Choroid plexus epithelial cell (primary cell): ENCODE results near the gene NTSR1.
A peak's percentile ranks its signal among the peaks of the same experiment; 100 is the strongest.

ENCODE experiments used
- DNase-seq: peaks from one replicate; pipeline ENCODE4 v3.0.0-alpha.2; 2010; ENCODE audit warnings: low read depth
- H3K4me3 ChIP-seq: 2 replicates; pipeline ENCODE4 v1.5.1; 2011; ENCODE audit warnings: low read depth, mild to moderate bottlenecking, control low read depth, low read length, moderate library complexity
- TF ChIP-seq, protein P1 (sequence below): conservative IDR thresholded peaks from 2 replicates; pipeline ENCODE4 v1.5.1; 2011; ENCODE audit warnings: low read depth, mild to moderate bottlenecking, control low read depth, inconsistent platforms, low read length, moderate library complexity

Gene NTSR1

DNA sequence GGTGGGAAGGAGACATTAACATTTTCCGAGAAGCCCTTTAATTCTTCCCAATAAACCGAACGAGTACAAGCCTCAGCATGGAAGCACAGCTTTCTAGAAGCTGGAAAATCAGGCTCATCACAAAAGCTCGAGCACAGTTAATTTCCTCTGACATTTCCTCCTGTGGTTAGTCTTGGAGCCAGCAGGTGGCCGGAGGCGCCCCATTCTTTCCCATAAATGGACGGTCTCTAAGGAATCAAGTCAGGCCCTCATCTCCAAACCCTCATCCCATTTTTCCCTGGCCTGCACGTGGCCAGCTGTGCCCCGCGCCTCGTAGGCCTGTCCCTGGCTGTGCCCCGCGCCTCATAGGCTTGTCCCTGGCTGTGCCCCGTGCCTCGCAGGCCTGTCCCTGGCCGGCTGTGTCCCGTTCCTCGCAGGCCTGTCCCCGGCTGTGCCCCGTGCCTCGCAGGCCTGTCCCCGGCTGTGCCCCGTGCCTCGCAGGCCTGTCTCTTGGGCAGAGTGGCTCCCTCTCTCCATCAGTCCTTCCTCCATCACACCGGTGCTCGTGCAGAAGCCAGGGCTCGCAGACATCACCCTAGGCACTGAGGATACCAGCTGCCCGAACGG, 19.7 kb upstream of the NTSR1 start:
- TF ChIP-seq, protein P1, sequence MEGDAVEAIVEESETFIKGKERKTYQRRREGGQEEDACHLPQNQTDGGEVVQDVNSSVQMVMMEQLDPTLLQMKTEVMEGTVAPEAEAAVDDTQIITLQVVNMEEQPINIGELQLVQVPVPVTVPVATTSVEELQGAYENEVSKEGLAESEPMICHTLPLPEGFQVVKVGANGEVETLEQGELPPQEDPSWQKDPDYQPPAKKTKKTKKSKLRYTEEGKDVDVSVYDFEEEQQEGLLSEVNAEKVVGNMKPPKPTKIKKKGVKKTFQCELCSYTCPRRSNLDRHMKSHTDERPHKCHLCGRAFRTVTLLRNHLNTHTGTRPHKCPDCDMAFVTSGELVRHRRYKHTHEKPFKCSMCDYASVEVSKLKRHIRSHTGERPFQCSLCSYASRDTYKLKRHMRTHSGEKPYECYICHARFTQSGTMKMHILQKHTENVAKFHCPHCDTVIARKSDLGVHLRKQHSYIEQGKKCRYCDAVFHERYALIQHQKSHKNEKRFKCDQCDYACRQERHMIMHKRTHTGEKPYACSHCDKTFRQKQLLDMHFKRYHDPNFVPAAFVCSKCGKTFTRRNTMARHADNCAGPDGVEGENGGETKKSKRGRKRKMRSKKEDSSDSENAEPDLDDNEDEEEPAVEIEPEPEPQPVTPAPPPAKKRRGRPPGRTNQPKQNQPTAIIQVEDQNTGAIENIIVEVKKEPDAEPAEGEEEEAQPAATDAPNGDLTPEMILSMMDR, result peak; percentile 46
- peak; percentile 39 for DNase-seq
- no peak overlapping the region for H3K4me3 ChIP-seq

DNA sequence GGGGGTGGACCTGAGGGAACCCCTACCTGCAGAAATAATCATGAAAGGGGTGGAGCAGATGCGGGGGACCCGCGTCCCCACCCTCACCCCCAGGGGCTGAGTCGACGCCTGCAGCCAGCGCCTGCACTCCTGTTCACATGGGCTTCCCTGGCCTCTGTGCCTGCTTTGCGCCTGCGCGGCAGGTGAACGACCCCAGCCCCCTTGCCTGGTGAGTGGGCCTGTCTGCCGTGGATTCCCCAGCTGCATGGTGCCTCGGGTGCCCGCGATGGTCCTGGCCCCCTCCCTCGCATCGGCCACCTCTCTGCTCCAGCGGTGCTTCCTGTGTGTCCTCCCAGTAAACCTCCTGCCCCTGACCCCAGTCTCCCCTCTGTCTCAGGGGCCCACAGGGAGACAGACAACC, 18.8 kb upstream of the NTSR1 start:
- H3K4me3 ChIP-seq, result no peak overlapping the region
- TF ChIP-seq, protein P1, result no peak
- DNase-seq, result no peak

DNA sequence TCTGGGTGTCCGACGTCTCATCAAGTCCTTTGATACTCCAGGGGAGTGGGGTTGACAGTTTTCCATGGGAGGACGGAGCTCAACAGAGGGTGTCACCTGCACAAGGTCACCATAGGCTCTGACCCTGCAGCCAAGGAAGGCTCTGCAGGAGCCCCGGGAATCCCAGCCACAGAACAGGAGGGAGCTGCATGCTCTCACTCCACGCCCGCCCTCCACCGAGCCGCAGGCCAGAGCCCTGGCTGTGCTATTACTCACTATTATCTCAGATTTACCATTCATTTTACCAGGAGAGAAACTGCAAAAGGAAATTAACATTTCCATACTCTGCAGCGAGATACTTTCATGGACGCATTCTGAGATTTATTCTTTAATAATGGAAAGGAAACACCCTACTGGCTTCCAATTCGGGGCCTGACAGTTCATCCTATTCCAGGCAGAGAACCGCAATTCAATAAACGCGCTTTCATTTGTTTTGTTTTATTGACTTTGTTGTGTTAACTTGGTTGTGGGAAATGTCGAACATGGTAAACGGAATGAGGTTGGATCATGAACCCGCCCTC, 18.3 kb upstream of the NTSR1 start:
- DNase-seq, result no peak
- no peak overlapping the region for H3K4me3 ChIP-seq
- TF ChIP-seq, protein P1, result no peak

DNA sequence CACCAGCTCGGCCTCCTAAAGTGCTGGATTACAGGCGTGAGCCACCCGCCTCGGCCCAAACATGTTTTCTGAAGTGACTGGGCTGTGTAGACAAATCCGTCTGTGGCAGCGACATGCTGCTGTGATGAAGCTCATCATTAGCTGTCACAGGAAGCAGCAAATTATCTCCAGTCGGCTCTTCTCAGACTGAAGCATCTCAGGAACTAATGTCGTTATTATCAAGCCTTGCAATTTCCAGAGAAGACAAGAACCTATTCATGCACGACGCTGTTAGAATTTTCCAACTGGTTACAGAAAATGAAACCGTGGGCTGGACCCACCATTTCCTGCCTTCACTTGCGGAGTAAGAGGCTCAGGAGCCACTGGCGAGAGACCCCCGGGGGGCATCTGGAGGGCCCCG, 17.1 kb upstream of the NTSR1 start:
- TF ChIP-seq, protein P1, result no peak
- no peak overlapping the region for H3K4me3 ChIP-seq
- no peak for DNase-seq

DNA sequence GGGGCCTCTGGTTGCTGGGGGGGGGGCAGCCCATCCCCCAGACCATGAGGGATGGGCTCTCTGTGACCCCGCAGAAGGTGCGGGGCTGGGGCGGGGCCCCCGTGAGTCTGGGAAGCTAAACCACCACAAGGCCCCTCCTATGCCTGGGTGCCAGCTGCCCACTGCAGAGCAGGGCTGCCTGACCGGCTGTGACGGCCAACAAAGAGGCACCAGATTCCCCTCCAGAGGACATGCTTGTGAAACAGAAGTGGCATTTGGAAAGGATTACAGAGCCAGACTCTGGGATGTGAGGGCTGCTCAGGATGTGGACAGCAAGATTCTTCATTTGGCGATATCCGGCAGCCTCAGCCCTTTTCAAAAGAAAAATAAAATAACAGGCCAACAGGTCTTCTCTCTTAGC, 16.5 kb upstream of the NTSR1 start:
- DNase-seq, result no peak
- no peak overlapping the region for H3K4me3 ChIP-seq
- TF ChIP-seq, protein P1, result no peak

DNA sequence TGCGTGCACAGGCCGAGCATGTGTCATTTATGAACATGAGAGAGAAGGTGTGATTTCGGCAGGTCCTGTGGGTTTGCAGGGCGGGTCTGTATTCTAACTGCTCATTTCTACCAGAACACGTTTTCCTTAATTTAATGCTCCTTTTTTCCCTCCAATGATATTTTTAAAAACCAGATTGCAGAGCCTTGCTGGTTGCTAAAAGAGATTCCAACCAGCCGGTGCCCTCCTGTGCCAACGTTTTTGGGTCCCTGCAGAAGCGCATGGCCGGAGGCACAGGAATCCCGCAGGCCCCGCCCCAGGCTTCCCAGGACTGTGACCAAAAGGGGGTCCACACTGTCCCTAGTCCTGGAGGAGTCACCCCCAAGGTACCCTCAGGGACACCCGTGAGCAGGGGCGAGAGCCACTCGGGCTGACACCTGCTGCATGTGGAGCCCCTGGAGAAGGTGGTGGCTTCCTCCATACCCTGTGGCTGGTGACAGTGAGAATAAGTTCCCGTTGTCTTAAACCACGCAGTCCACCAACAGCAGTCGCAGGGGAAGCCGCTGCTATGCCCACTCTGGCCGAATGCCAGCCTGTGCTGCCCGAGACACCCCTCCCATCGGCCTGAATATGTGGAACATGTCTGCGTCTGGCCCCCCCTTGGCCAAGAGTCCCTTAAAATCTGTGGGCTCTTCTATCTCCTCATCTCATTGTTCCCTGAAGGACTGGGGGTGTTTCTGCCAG, 15.7 kb upstream of the NTSR1 start:
- no peak overlapping the region for H3K4me3 ChIP-seq
- TF ChIP-seq, protein P1, result no peak
- no peak for DNase-seq

DNA sequence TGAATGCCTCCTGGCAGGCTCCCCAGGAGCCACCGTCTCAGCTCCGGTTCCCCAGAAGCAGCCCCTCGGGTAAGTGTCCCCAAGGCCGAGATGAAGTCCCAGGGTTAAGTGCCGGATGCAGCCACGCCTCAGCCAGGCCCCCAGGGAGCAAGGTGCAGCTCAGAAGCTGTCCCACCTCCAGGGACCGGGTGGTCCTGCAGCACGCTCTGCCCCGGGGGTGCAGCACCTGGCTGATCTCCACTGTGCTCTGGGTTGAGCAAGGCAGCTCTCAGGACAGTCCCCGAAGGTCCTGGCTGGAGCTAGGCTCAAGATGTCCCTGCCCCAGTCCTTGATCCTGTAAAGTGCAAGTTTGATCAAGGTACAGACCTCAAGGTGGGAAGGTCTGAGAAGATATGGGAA, 15.1 kb upstream of the NTSR1 start:
- H3K4me3 ChIP-seq, result no peak overlapping the region
- TF ChIP-seq, protein P1, result no peak
- no peak for DNase-seq
